HCT116 (cell line): Measurements from ENCODE around the gene MTUS2. TPM values are rescaled to one million over a fixed set of nuclear protein-coding genes. Genes with fewer than 3 reads are reported as not detected.

Experiments used
- ATAC-seq: fragments of 200-7000 bp; cut with Tn5 transposase; 2 replicates; pipeline ENCODE4 v1.9.1; 2020; ENCODE audit warnings: mild to moderate bottlenecking, moderate library complexity
- BruUV-seq: library from RNA; stranded (reverse); fragments of 400-500 nt; replicated peaks from 2 replicates; lab custom pipeline; 2021; lab: Mats Ljungman, UMichigan
- CTCF ChIA-PET: fragments of 300-600 bp; sonication (Branson Sonifier 250); formaldehyde crosslinking; loops from one replicate; lab custom pipeline; 2021; ENCODE audit warnings: antibody characterized with exemption; lab: Charles Lee
- POLR2A ChIA-PET: fragments of 300-600, 350-600 bp; sonication (Branson Sonifier 250); formaldehyde crosslinking; loops from one replicate; lab custom pipeline; 2021; ENCODE audit warnings: antibody characterized with exemption; lab: Charles Lee
- RAD21 ChIA-PET, 2 experiments: fragments of 300-600 bp; sonication (Branson Sonifier 250); formaldehyde crosslinking; loops; one replicate each; lab custom pipeline; 2023; ENCODE audit warnings: low total read pairs in 2 of 2; ENCODE audit not compliant: uncharacterized antibody in 2 of 2, unreplicated experiment in 2 of 2, low non-redundant PET in 1 of 2; lab: Charles Lee
- DNase-seq: peaks from one replicate; pipeline ENCODE4 v3.0.0-alpha.2; 2010; ENCODE audit warnings: low read depth, low spot score
- H2AFZ ChIP-seq: fragments of 200-600 bp; shearing (Covaris generic), sonication (generic); 2 replicates; pipeline ENCODE4 v1.6.1; 2017; ENCODE audit warnings: low read depth, mixed run types, mixed read lengths, antibody characterized with exemption, low read length; ENCODE audit not compliant: poor library complexity, severe bottlenecking
- H3K27ac ChIP-seq: 2 replicates; pipeline ENCODE4 v1.5.1; 2012; ENCODE audit warnings: low read depth, low read length
- H3K27me3 ChIP-seq: fragments of 200-600 bp; sonication (generic); 2 replicates; pipeline ENCODE4 v1.6.1; 2016; ENCODE audit warnings: mixed run types, low read length, mixed read lengths; ENCODE audit not compliant: insufficient read depth
- H3K36me3 ChIP-seq, 2 experiments: fragments of 200-500 bp in 1 of 2; fragments of 200-600 bp in 1 of 2; sonication (Bioruptor generic) in 1 of 2; sonication (generic) in 1 of 2; 2 replicates each; pipeline versions ENCODE4 v1.5.1 to v1.6.1; 2014 to 2016; ENCODE audit warnings: low read length in 2 of 2, inconsistent platforms in 1 of 2, mixed read lengths in 1 of 2, mixed run types in 1 of 2; ENCODE audit not compliant: insufficient read depth in 2 of 2, control insufficient read depth in 1 of 2
- H3K4me1 ChIP-seq, 2 experiments: fragments of 200-600 bp in 1 of 2; sonication (generic) in 1 of 2; 2 replicates each; pipeline versions ENCODE4 v1.5.1 to v1.6.1; 2012 to 2017; ENCODE audit warnings: low read length in 2 of 2, inconsistent platforms in 1 of 2, mild to moderate bottlenecking in 1 of 2, mixed read lengths in 1 of 2, mixed run types in 1 of 2, moderate library complexity in 1 of 2; ENCODE audit not compliant: insufficient read depth in 2 of 2, control insufficient read depth in 1 of 2
- H3K4me2 ChIP-seq: fragments of 200-600 bp; sonication (generic); 2 replicates; pipeline ENCODE4 v1.6.1; 2017; ENCODE audit warnings: mixed run types, low read length, mixed read lengths
- H3K4me3 ChIP-seq, 2 experiments: fragments of 200-600 bp in 1 of 2; sonication (generic) in 1 of 2; replicated peaks in 1 of 2; 2 replicates each; pipeline ENCODE4 v1.5.1; 2011 to 2016; ENCODE audit warnings: low read length in 2 of 2, control low read depth in 1 of 2, low read depth in 1 of 2, mild to moderate bottlenecking in 1 of 2, mixed read lengths in 1 of 2, mixed run types in 1 of 2
- H3K79me2 ChIP-seq: fragments of 200-600 bp; sonication (generic); 2 replicates; pipeline ENCODE4 v1.6.1; 2017; ENCODE audit warnings: mild to moderate bottlenecking, mixed run types, low read length, moderate library complexity, mixed read lengths; ENCODE audit not compliant: insufficient read depth
- H3K9ac ChIP-seq: fragments of 200-600 bp; sonication (generic); 2 replicates; pipeline ENCODE4 v1.6.1; 2016; ENCODE audit warnings: low read length, mixed read lengths
- H3K9me2 ChIP-seq: fragments of 200-600 bp; sonication (generic), shearing (Covaris generic); 2 replicates; pipeline ENCODE4 v1.6.1; 2017; ENCODE audit warnings: mixed run types, mild to moderate bottlenecking, moderate library complexity; ENCODE audit not compliant: insufficient read depth
- H3K9me3 ChIP-seq, 2 experiments: fragments of 200-500 bp in 1 of 2; fragments of 200-600 bp in 1 of 2; sonication (Bioruptor generic) in 1 of 2; sonication (generic) in 1 of 2; 2 replicates each; pipeline ENCODE4 v1.6.1; 2014 to 2017; ENCODE audit warnings: low read length in 2 of 2, mixed read lengths in 2 of 2, inconsistent platforms in 1 of 2, low read depth in 1 of 2, mild to moderate bottlenecking in 1 of 2, mixed run types in 1 of 2, moderate library complexity in 1 of 2; ENCODE audit not compliant: control insufficient read depth in 1 of 2, insufficient read depth in 1 of 2
- H4K20me1 ChIP-seq: fragments of 200-600 bp; sonication (generic), shearing (Covaris generic); 2 replicates; pipeline ENCODE4 v1.6.1; 2017; ENCODE audit warnings: mixed run types, mild to moderate bottlenecking, moderate library complexity; ENCODE audit not compliant: insufficient read depth
- CTCF ChIP-seq, 3 experiments: fragments of 200-600 bp in 1 of 3; sonication (generic) in 1 of 3; IDR thresholded peaks in 2 of 3; conservative IDR thresholded peaks in 1 of 3; 2 replicates each; pipeline ENCODE4 v1.5.1; 2012 to 2017; ENCODE audit warnings: low read depth in 2 of 3, low read length in 2 of 3, antibody characterized with exemption in 1 of 3, borderline replicate concordance in 1 of 3, control low read depth in 1 of 3, mild to moderate bottlenecking in 1 of 3, mixed read lengths in 1 of 3, mixed run types in 1 of 3, moderate library complexity in 1 of 3; ENCODE audit not compliant: insufficient read depth in 1 of 3
- EGR1 ChIP-seq: IDR thresholded peaks from 2 replicates; pipeline ENCODE4 v1.6.1; 2012; ENCODE audit warnings: low read depth
- EZH2phosphoT487 ChIP-seq: fragments of 200-600 bp; IDR thresholded peaks from 2 replicates; pipeline ENCODE4 v1.6.1; 2018; ENCODE audit warnings: antibody characterized with exemption, borderline replicate concordance
- FOSL1 ChIP-seq: IDR thresholded peaks from 2 replicates; pipeline ENCODE4 v1.6.1; 2012; ENCODE audit warnings: low read depth
- POLR2A ChIP-seq: IDR thresholded peaks from 2 replicates; pipeline ENCODE4 v1.7.0; 2011; ENCODE audit warnings: borderline replicate concordance; ENCODE audit not compliant: insufficient read depth, insufficient read length; ENCODE audit errors: extremely low read depth
- POLR2AphosphoS5 ChIP-seq: IDR thresholded peaks from 2 replicates; pipeline ENCODE4 v1.6.1; 2011; ENCODE audit warnings: mild to moderate bottlenecking, low read depth, low read length, moderate library complexity
- RAD21 ChIP-seq: IDR thresholded peaks from 2 replicates; pipeline ENCODE4 v1.6.1; 2012; ENCODE audit warnings: low read depth, mild to moderate bottlenecking
- REST ChIP-seq: IDR thresholded peaks from 2 replicates; pipeline ENCODE4 v1.6.1; 2012; ENCODE audit warnings: low read depth
- TCF7L2 ChIP-seq: IDR thresholded peaks from 2 replicates; pipeline ENCODE4 v1.7.0; 2011; ENCODE audit warnings: borderline replicate concordance, inconsistent platforms; ENCODE audit not compliant: insufficient read depth, insufficient read length; ENCODE audit errors: extremely low read depth
- ZNF274 ChIP-seq: fragments of 200-500 bp; sonication (Bioruptor generic); IDR thresholded peaks from 2 replicates; pipeline ENCODE4 v1.6.1; 2014; ENCODE audit warnings: mild to moderate bottlenecking, low read depth, low read length, inconsistent platforms
- intact Hi-C: fragments of 100-400 bp; cut with micrococcal nuclease; formaldehyde crosslinking; loops from 2 replicates; pipeline ENCODE4 v1.10.0; 2022
- total RNA-seq: library from RNA; stranded (reverse); gene quantifications from one replicate; pipeline ENCODE4 v1.2.1, GENCODE V29; 2021; ENCODE audit not compliant: unreplicated experiment
- TF ChIP-seq, protein P1 (sequence below): IDR thresholded peaks from 2 replicates; pipeline ENCODE4 v1.6.1; 2011; ENCODE audit warnings: mild to moderate bottlenecking, low read length, moderate library complexity; ENCODE audit not compliant: insufficient replicate concordance; ENCODE audit errors: extremely low read depth

The MTUS2 gene
- total RNA-seq, 1 experiment from 2014 or later: 0.02 TPM

DNA sequence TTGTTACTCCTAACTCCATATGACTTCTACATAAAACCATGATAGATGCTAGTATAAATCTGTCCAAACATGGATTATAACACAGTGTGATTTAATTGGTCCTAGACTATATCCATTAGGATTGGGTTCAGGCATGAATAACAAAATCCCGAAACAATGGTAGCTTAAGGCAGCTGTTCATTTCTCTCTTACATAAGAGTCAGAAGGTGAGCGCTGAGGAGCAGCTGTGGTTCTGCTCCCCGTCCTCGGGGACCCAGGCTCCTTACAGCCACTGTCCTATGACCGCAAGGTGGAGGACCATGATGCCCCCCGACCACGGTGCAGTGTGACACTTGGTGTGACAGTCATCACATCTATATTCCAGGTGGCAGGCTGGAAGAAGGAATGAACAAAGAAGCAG, 629.6 kb downstream of the MTUS2 start (continued):
- TF ChIP-seq CTCF (IDR thresholded peaks at IDR 0.05 in 2 of 3, conservative IDR thresholded peaks at IDR 0.05 in 1 of 3; ENCODE audit: borderline replicate concordance in 1 of 3, insufficient read depth in 1 of 3, low read depth in 2 of 3, low read length in 2 of 3) (no peak), FOSL1 (no peak)
- TF ChIP-seq, protein P1, sequence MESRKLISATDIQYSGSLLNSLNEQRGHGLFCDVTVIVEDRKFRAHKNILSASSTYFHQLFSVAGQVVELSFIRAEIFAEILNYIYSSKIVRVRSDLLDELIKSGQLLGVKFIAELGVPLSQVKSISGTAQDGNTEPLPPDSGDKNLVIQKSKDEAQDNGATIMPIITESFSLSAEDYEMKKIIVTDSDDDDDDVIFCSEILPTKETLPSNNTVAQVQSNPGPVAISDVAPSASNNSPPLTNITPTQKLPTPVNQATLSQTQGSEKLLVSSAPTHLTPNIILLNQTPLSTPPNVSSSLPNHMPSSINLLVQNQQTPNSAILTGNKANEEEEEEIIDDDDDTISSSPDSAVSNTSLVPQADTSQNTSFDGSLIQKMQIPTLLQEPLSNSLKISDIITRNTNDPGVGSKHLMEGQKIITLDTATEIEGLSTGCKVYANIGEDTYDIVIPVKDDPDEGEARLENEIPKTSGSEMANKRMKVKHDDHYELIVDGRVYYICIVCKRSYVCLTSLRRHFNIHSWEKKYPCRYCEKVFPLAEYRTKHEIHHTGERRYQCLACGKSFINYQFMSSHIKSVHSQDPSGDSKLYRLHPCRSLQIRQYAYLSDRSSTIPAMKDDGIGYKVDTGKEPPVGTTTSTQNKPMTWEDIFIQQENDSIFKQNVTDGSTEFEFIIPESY: no peak

DNA sequence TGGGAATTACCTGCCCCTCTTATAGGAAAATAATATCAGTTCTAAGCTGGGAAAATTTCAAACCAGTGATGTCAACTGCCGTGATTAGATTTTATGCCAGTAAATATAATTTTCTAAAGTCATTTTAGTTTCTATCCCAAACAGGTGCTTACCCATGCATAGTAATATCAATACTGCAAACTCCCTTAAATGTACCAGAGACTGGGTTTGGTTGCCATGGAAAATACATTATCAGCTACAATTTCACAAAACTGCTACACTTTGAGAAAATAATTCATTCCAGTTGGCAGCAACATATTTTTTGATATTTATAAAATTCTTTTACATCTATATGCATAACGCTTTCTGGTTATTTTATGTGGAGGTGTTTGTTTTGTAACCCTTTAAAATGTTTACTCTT, 631.8 kb downstream of the MTUS2 start:
- Histone ChIP-seq H3K4me3 (no peak overlapping the region), H3K4me1 (peaks cover 4 to 10% of the 10 kb centered on the region in 2 experiments; a peak in 3 of 4 replicates)
- no peak for TF ChIP-seq POLR2A
- TF ChIP-seq REST: no peak
- TF ChIP-seq TCF7L2: no peak
- TF ChIP-seq ZNF274: no peak
- TF ChIP-seq EZH2phosphoT487: no peak
- TF ChIP-seq RAD21: no peak
- TF ChIP-seq CTCF (IDR thresholded peaks at IDR 0.05 in 2 of 3, conservative IDR thresholded peaks at IDR 0.05 in 1 of 3; ENCODE audit: borderline replicate concordance in 1 of 3, insufficient read depth in 1 of 3, low read depth in 2 of 3, low read length in 2 of 3): no peak
- TF ChIP-seq POLR2AphosphoS5: no peak
- TF ChIP-seq EGR1: no peak
- TF ChIP-seq, all 23 proteins: peak for 0
- ATAC-seq (no peak), DNase-seq (no peak)
- H2AFZ ChIP-seq: no peak overlapping the region
- intact Hi-C loops: no loop called here
- H3K27ac ChIP-seq: no peak overlapping the region
- H3K79me2 ChIP-seq: no peaks in the 10 kb centered on the region
- H3K36me3 ChIP-seq: no peaks in the 10 kb centered on the region
- no peaks in the 10 kb centered on the region for H3K9me2 ChIP-seq
- POLR2A ChIA-PET: no interaction called here
- H3K27me3 ChIP-seq: peaks cover 6% of the 10 kb centered on the region; the same call in 1 of the 2 replicates
- no peaks in the 10 kb centered on the region for H4K20me1 ChIP-seq
- H3K4me2 ChIP-seq: no peak overlapping the region
- CTCF ChIA-PET: no interaction called here
- no peak overlapping the region for H3K9ac ChIP-seq
- RAD21 ChIA-PET: no interaction called here
- no peaks in the 10 kb centered on the region for H3K9me3 ChIP-seq
- no TSS peak for BruUV-seq
